Endodermal cell (in vitro differentiated cells): Measurements from ENCODE around the gene SIM1. TPM values are rescaled to one million over a fixed set of nuclear protein-coding genes. Genes with fewer than 3 reads are reported as not detected.

Experiments
- DNase-seq: peaks from one replicate; pipeline ENCODE4 v3.0.0-alpha.2; 2017
- H3K27ac ChIP-seq: 2 replicates; pipeline ENCODE4 v1.5.1; 2013; ENCODE audit warnings: mild to moderate bottlenecking, low read depth, low read length, moderate library complexity
- H3K27me3 ChIP-seq: 2 replicates; pipeline ENCODE4 v1.6.1; 2013; ENCODE audit warnings: mild to moderate bottlenecking, low read length, moderate library complexity; ENCODE audit not compliant: insufficient read depth, control insufficient read depth, poor library complexity, severe bottlenecking
- H3K36me3 ChIP-seq: 2 replicates; pipeline ENCODE4 v1.7.0; 2013; ENCODE audit warnings: mild to moderate bottlenecking, low read length, moderate library complexity; ENCODE audit not compliant: control insufficient read depth, insufficient read depth
- H3K4me1 ChIP-seq: one replicate; pipeline ENCODE4 v1.7.0; 2013; ENCODE audit warnings: low read length; ENCODE audit not compliant: control insufficient read depth, insufficient read depth
- H3K4me3 ChIP-seq: 2 replicates; pipeline ENCODE4 v1.5.1; 2013; ENCODE audit warnings: mild to moderate bottlenecking, low read length, moderate library complexity
- H3K9ac ChIP-seq: 2 replicates; pipeline ENCODE4 v1.6.1; 2013; ENCODE audit warnings: mild to moderate bottlenecking, low read length, moderate library complexity; ENCODE audit not compliant: poor library complexity, severe bottlenecking; ENCODE audit errors: extremely low read depth
- H3K9me3 ChIP-seq: 2 replicates; pipeline ENCODE4 v1.6.1; 2013; ENCODE audit warnings: mild to moderate bottlenecking, low read length, moderate library complexity; ENCODE audit not compliant: control insufficient read depth
- H3K27ac Mint-ChIP-seq: 2 replicates; pipeline ENCODE4 v1.8.0; 2020; ENCODE audit warnings: mixed read lengths
- H3K27me3 Mint-ChIP-seq: 2 replicates; pipeline ENCODE4 v1.8.0; 2021; ENCODE audit warnings: mild to moderate bottlenecking, mixed read lengths; ENCODE audit not compliant: insufficient read depth
- H3K36me3 Mint-ChIP-seq: 2 replicates; pipeline ENCODE4 v1.8.0; 2020; ENCODE audit warnings: low read depth, mixed read lengths
- H3K4me1 Mint-ChIP-seq: 2 replicates; pipeline ENCODE4 v1.8.0; 2020; ENCODE audit warnings: mixed read lengths
- H3K4me3 Mint-ChIP-seq: 2 replicates; pipeline ENCODE4 v1.8.0; 2020; ENCODE audit warnings: mild to moderate bottlenecking, moderate library complexity, mixed read lengths
- H3K9me3 Mint-ChIP-seq: 2 replicates; pipeline ENCODE4 v1.8.0; 2020; ENCODE audit warnings: mild to moderate bottlenecking, mixed read lengths
- CTCF ChIP-seq: fragments of 200-600 bp; sonication (generic); conservative IDR thresholded peaks from 2 replicates; pipeline ENCODE4 v1.5.0; 2021; ENCODE audit warnings: antibody characterized with exemption, mild to moderate bottlenecking
- WGBS, 2 experiments: methylation state at CpG; one replicate each; pipeline versions ENCODE4 v1.1.5 to v1.1.7; 2013; ENCODE audit warnings: missing lambda C conversion rate in 2 of 2, mixed read lengths in 1 of 2; ENCODE audit not compliant: insufficient coverage in 1 of 2, insufficient read length in 1 of 2; 5-methylcytosine and 5-hydroxymethylcytosine counted together
- total RNA-seq, 2 donors: library from RNA; stranded (reverse); fragmentation: NEBNext Ultra II Directional in 1 of 2; extraction: Animal tissue kit (Norgen Biotek cat#: 25700) in 1 of 2; gene quantifications; 2 replicates in 1 of 2; 3 replicates in 1 of 2; pipeline ENCODE4 v1.2.1, GENCODE V29; 2021

SIM1 gene
- total RNA-seq, 2 donors from 2014 or later, result 0.07 to 0.31 TPM

GRCh38 chr6:100467129-100468015 lies 2.7 kb upstream of the SIM1 start:
- Histone ChIP-seq H3K9me3 (no peaks in the 10 kb centered on the region), H3K27ac (no peak overlapping the region), H3K36me3 (no peaks in the 10 kb centered on the region), H3K9ac (no peak overlapping the region), H3K4me3 (no peak overlapping the region), H3K27me3 (peaks cover 100% of the 10 kb centered on the region), H3K4me1 (peaks cover 6% of the 10 kb centered on the region)
- H3K36me3 Mint-ChIP-seq, result no peaks in the 10 kb centered on the region
- WGBS, 2 experiments, result 3 to 6% methylated on average over 20 to 49 of the region's 49 CpGs
- H3K4me1 Mint-ChIP-seq, result peaks cover 43% of the 10 kb centered on the region
- no peak for TF ChIP-seq CTCF
- H3K9me3 Mint-ChIP-seq, result no peaks in the 10 kb centered on the region
- H3K27me3 Mint-ChIP-seq, result peaks cover 5% of the 10 kb centered on the region
- peak overlapping the region; percentile 27 for H3K4me3 Mint-ChIP-seq
- DNase-seq, result peak; percentile 71
- no peak overlapping the region for H3K27ac Mint-ChIP-seq

DNA sequence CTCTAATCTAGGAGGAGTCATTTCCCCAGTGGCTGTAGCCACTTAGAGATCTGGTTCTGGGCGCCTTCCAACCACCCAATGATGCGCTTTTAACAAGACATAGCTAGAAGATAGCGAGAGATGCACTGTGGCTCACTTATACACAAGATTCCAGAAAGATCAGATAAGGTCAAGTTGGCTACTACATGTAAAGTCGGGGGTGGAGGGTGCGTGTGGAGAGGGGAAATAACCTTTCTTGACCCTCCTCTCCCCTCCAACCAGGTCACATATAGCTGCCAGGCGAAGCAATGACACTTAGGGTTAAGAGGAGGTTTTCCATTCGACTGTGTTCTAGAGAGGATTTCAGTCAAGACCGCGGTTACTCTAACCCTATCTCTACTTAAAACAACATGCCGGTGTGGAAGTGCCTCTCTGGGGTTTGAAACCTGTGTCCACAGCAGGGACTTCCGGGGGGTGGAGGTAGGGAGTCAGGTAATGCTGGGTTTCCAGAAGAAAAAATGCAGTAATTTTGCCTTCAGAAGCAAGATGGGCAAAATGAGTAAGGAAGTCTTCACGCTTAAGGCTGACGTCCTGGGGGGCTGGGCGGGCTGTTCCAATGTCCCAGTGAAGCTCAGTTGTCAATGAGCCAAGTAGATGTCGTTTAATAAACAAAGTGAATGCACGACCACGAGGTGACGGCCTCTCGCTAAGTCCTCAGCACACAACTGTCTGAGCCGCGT lies 1.8 kb upstream of the SIM1 start:
- peaks cover 2% of the 10 kb centered on the region for H3K4me1 ChIP-seq
- H3K36me3 ChIP-seq, result no peaks in the 10 kb centered on the region
- Mint-ChIP-seq H3K4me3 (peak overlapping the region; percentile 27), H3K36me3 (no peaks in the 10 kb centered on the region), H3K27ac (no peak overlapping the region), H3K9me3 (no peaks in the 10 kb centered on the region), H3K27me3 (no peaks in the 10 kb centered on the region), H3K4me1 (peaks cover 42% of the 10 kb centered on the region)
- TF ChIP-seq CTCF, result no peak
- DNase-seq, result peak; percentile 71
- 1 to 2% methylated on average over 10 to 17 of the region's 21 CpGs for WGBS, 2 experiments
- no peaks in the 10 kb centered on the region for H3K9me3 ChIP-seq
- H3K9ac ChIP-seq, result no peak overlapping the region
- peaks cover 100% of the 10 kb centered on the region for H3K27me3 ChIP-seq
- H3K4me3 ChIP-seq, result no peak overlapping the region
- no peak overlapping the region for H3K27ac ChIP-seq

DNA sequence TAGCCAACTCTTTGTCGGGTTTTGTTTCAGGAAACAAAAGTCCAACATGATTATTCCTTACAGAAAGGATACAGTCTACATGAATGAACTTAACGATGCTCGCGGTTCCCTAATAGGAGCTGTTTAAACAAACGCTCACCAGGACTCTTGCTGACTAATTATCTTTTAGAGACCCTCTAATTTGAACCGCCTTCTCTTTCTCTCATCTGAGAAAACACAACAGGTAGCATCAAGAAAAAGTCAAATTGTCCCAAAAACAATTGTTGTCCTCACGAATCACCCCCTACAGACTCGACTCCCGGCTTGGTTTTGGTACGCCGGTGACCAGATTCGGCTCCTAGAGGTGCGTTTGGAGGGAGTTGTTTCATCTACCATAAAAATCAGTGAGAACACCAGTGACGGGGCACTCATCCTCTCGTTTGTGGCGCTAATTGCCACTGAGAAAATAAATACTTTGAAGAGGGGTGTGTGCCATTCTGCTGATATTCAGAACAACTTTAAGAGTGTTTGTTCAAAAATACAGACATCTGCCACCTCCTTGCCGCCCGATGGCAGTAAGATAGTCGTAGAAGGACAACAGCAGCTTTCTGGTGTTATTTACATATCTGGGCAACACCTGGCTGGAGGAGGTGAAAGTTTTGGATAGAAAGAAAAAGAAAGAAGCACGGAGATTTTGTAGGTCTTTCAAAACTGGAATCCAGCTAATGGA lies 1.1 kb upstream of the SIM1 start:
- no peak overlapping the region for H3K9ac ChIP-seq
- peak overlapping the region; percentile 78 for H3K4me3 ChIP-seq
- H3K36me3 ChIP-seq, result no peaks in the 10 kb centered on the region
- no peak for TF ChIP-seq CTCF
- Mint-ChIP-seq H3K36me3 (no peaks in the 10 kb centered on the region), H3K4me3 (peak overlapping the region; percentile 53), H3K27ac (no peak overlapping the region), H3K27me3 (no peaks in the 10 kb centered on the region), H3K4me1 (peaks cover 45% of the 10 kb centered on the region), H3K9me3 (no peaks in the 10 kb centered on the region)
- peak; percentile 45 for DNase-seq
- 4 to 5% methylated on average over 12 to 20 of the region's 20 CpGs for WGBS, 2 experiments
- H3K9me3 ChIP-seq, result no peaks in the 10 kb centered on the region
- peaks cover 2% of the 10 kb centered on the region for H3K4me1 ChIP-seq
- no peak overlapping the region for H3K27ac ChIP-seq
- peaks cover 100% of the 10 kb centered on the region for H3K27me3 ChIP-seq
